NCI-H774 (cell line): ENCODE results near the gene CAPN6.

Experiments
- DNase-seq: peaks from one replicate; lab custom pipeline; 2025; lab: John Stamatoyannopoulos, UW

CAPN6 gene

GRCh38 chrX:111270339-111270738 is at the start of gene CAPN6:
Gene CAPN6 (minus strand): TSS chrX:111270483. CDS start chrX:111263936, 6,547 bp downstream.
- no peak for DNase-seq

- DNase-seq = no peak
Observed at GRCh38 chrX:111319451-111319850, 49.2 kb upstream of the CAPN6 start.

GRCh38 chrX:111318901-111319300 is 48.6 kb upstream of the CAPN6 start:
- DNase-seq = no peak

GRCh38 chrX:111309083-111309482 is 38.8 kb upstream of the CAPN6 start:
- DNase-seq = no peak

GRCh38 chrX:111308039-111308438 is 37.8 kb upstream of the CAPN6 start:
- no peak for DNase-seq

GRCh38 chrX:111302284-111302683 is 32.0 kb upstream of the CAPN6 start:
- DNase-seq = no peak

- DNase-seq = no peak
Observed at GRCh38 chrX:111288841-111289240, 18.6 kb upstream of the CAPN6 start.

GRCh38 chrX:111284631-111285293 is 14.5 kb upstream of the CAPN6 start:
- DNase-seq = no peak

GRCh38 chrX:111283446-111283845 is 13.2 kb upstream of the CAPN6 start:
- no peak for DNase-seq

GRCh38 chrX:111282991-111283390 is 12.7 kb upstream of the CAPN6 start:
- DNase-seq = no peak

- DNase-seq = no peak
Observed at GRCh38 chrX:111282139-111282538, 11.9 kb upstream of the CAPN6 start.

GRCh38 chrX:111268506-111268905 is 1.8 kb downstream of the CAPN6 start:
- DNase-seq = no peak

- no peak for DNase-seq
Observed at GRCh38 chrX:111265486-111265885, 4.8 kb downstream of the CAPN6 start.

- no peak for DNase-seq
Observed at GRCh38 chrX:111264385-111264784, 5.9 kb downstream of the CAPN6 start.

GRCh38 chrX:111262086-111262485 is 8.2 kb downstream of the CAPN6 start:
- no peak for DNase-seq

GRCh38 chrX:111260451-111260850 is 9.8 kb downstream of the CAPN6 start:
- no peak for DNase-seq

GRCh38 chrX:111259559-111259958 is 10.7 kb downstream of the CAPN6 start:
- DNase-seq = no peak

- no peak for DNase-seq
Observed at GRCh38 chrX:111257733-111258132, 12.6 kb downstream of the CAPN6 start.

- DNase-seq = no peak
Observed at GRCh38 chrX:111254896-111255693, 15.2 kb downstream of the CAPN6 start.

- peak; percentile 31 for DNase-seq
Observed at GRCh38 chrX:111244235-111244750, 26.0 kb downstream of the CAPN6 start.

- no peak for DNase-seq
Observed at GRCh38 chrX:111216293-111216801, 53.9 kb downstream of the CAPN6 start.

GRCh38 chrX:111207851-111208250 is 62.4 kb downstream of the CAPN6 start:
- DNase-seq = no peak

- no peak for DNase-seq
Observed at GRCh38 chrX:111200327-111200726, 70.0 kb downstream of the CAPN6 start.
